Mucosa of descending colon (tissue), 3 donors: ENCODE results near the gene LPCAT1. TPM values are rescaled to one million over a fixed set of nuclear protein-coding genes. Genes with fewer than 3 reads are reported as not detected.

ENCODE experiments used
- ATAC-seq: fragments of 200-7000 bp; cut with Tn5 transposase; one replicate; pipeline ENCODE4 v1.9.1; 2020; ENCODE audit warnings: mild to moderate bottlenecking, moderate library complexity
- DNase-seq, 3 donors: peaks; one replicate each; pipeline ENCODE4 v3.0.0-alpha.2; 2020
- H3K36me3 ChIP-seq: fragments of 200-600 bp; one replicate; pipeline ENCODE4 v1.8.0; 2021; ENCODE audit warnings: low read depth, mild to moderate bottlenecking
- H3K4me1 ChIP-seq: fragments of 200-600 bp; one replicate; pipeline ENCODE4 v1.8.0; 2021; ENCODE audit warnings: low read depth, mild to moderate bottlenecking
- H3K4me3 ChIP-seq: fragments of 200-600 bp; one replicate; pipeline ENCODE4 v1.8.0; 2021; ENCODE audit warnings: mild to moderate bottlenecking
- H3K9me3 ChIP-seq: fragments of 200-600 bp; one replicate; pipeline ENCODE4 v1.8.0; 2021; ENCODE audit warnings: mild to moderate bottlenecking
- CTCF ChIP-seq: fragments of 200-600 bp; IDR thresholded peaks from one replicate; pipeline ENCODE4 v1.8.0; 2022; ENCODE audit warnings: antibody characterized with exemption, mild to moderate bottlenecking
- intact Hi-C, 2 donors: fragments of 100-400 bp; cut with DNase I in 1 of 2; cut with micrococcal nuclease in 1 of 2; formaldehyde crosslinking; loops; one replicate each; pipeline versions ENCODE4 v1.11.0 to v1.11.1; 2022; cut with DNase I, micrococcal nuclease
- total RNA-seq, 3 donors: library from RNA; stranded (reverse); fragmentation: NEBNext Ultra II Directional in 2 of 3; extraction: Animal tissue kit (Norgen Biotek cat#: 25700) in 2 of 3; gene quantifications; one replicate each; pipeline versions ENCODE4 v1.2.1 to v1.2.4, GENCODE V29; 2021 to 2023
- donor health status: DM: no; HTN: no; CAD: no; lungs with moderate emphysema.
- donor health status: DM: no; HTN: no; CAD: no.
- donor health status: DM: no; HTN: yes; CAD: no.

Gene LPCAT1
- total RNA-seq, 3 donors from 2014 or later: 6.7 to 27.2 (median 26.0) TPM

- TF ChIP-seq CTCF: no peak
- Histone ChIP-seq H3K4me1 (no peaks in the 10 kb centered on the region), H3K4me3 (no peak overlapping the region), H3K9me3 (no peaks in the 10 kb centered on the region), H3K36me3 (no peaks in the 10 kb centered on the region)
- intact Hi-C loops: no loop called here
- DNase-seq (no peak), ATAC-seq (no peak)
These were observed 28.9 kb upstream of the LPCAT1 start for GRCh38 chr5:1552521-1553255.

- Histone ChIP-seq H3K36me3 (no peaks in the 10 kb centered on the region), H3K4me1 (no peaks in the 10 kb centered on the region), H3K9me3 (no peaks in the 10 kb centered on the region), H3K4me3 (no peak overlapping the region)
- TF ChIP-seq CTCF: no peak
- intact Hi-C loops: no loop called here
- DNase-seq: no peak
- no peak for ATAC-seq
These were observed 27.9 kb upstream of the LPCAT1 start for GRCh38 chr5:1551426-1552301.

GRCh38 chr5:1550287-1551076, 26.7 kb upstream of the LPCAT1 start:
- no peak for DNase-seq
- no peak for TF ChIP-seq CTCF
- intact Hi-C loops: no loop called here
- no peak overlapping the region for H3K4me3 ChIP-seq
- H3K9me3 ChIP-seq: no peaks in the 10 kb centered on the region
- no peak for ATAC-seq
- no peaks in the 10 kb centered on the region for H3K4me1 ChIP-seq
- H3K36me3 ChIP-seq: no peaks in the 10 kb centered on the region

GRCh38 chr5:1549475-1550030, 25.8 kb upstream of the LPCAT1 start:
- intact Hi-C loops: no loop called here

More at GRCh38 chr5:1549475-1550030, 25.8 kb upstream of the LPCAT1 start:
- no peak for TF ChIP-seq CTCF
- ATAC-seq (peak; percentile 14), DNase-seq (no peak)
- Histone ChIP-seq H3K4me3 (no peak overlapping the region), H3K9me3 (no peaks in the 10 kb centered on the region), H3K4me1 (no peaks in the 10 kb centered on the region), H3K36me3 (no peaks in the 10 kb centered on the region)
